H1 (cell line): Measurements from ENCODE around the gene CUEDC2.

Experiments
- CEBPB ChIP-seq: IDR thresholded peaks from 2 replicates; pipeline ENCODE4 v1.6.1; 2012; ENCODE audit warnings: low read depth, low read length
- GTF2F1 ChIP-seq: IDR thresholded peaks from 2 replicates; pipeline ENCODE4 v1.6.1; 2012; ENCODE audit warnings: low read depth, low read length, improper control_type of control experiment, borderline replicate concordance
- RNF2 ChIP-seq: fragments of 200-900, 300-1000 bp; sonication (generic); IDR thresholded peaks from 2 replicates; pipeline ENCODE4 v1.7.1; 2016; ENCODE audit warnings: borderline replicate concordance, low read depth, mild to moderate bottlenecking, antibody characterized with exemption, low read length; ENCODE audit not compliant: poor library complexity, severe bottlenecking; ENCODE audit errors: missing control alignments
- RXRA ChIP-seq: IDR thresholded peaks from 2 replicates; pipeline ENCODE4 v1.6.1; 2011; ENCODE audit warnings: low read depth, mild to moderate bottlenecking, low read length, moderate library complexity; ENCODE audit not compliant: insufficient read depth
- TF ChIP-seq, protein P1 (sequence below): IDR thresholded peaks from 2 replicates; pipeline ENCODE4 v1.6.1; 2012; ENCODE audit warnings: inconsistent platforms
- TF ChIP-seq, protein P2 (sequence below), 3 experiments: IDR thresholded peaks; 1 replicate in 2 of 3; 2 replicates in 1 of 3; pipeline versions ENCODE4 v1.5.1 to v1.6.1; 2011; ENCODE audit warnings: low read length in 3 of 3, mild to moderate bottlenecking in 3 of 3, inconsistent platforms in 2 of 3, low read depth in 1 of 3, moderate library complexity in 1 of 3; ENCODE audit not compliant: insufficient read depth in 1 of 3; ENCODE audit errors: control extremely low read depth in 1 of 3

DNA sequence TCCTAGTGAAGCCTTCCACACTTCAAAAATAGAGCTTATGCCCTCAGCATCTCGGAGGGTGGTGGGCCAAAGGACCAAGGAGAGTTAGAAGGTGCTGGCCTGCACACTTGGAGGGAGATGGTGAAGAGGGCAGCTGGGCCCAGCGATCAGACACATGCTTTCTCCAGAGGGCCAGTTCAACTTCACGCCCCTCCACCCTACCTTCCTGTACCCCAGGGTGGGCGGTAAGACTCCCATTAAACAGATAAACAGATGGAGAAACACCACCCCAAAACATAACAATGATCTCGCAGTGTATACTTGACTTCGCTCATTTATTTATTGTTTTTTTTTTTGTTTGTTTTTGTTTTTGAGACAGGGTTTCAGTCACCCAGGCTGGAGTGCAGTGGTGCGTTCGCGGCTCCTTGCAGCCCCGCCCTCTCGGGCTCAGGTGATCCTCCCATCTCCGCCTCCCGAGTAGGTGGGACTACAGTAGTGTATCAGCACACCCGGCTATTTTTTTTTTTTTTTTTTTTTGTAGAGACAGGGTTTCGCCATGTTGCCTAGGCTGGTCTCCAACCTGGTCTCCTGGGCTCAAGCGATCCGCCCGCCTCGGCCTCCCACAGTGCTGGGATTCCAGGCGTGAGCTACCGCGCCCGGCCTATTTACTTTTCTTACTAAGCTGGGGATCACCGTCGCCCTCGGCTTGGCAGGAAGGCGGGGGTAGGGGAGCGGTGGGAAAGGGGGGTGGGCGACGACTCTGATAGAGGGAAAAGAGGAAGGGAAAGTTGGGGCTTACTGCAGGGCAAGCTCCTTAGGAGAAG lies 17.1 kb upstream of the CUEDC2 start:
- TF ChIP-seq, protein P1, sequence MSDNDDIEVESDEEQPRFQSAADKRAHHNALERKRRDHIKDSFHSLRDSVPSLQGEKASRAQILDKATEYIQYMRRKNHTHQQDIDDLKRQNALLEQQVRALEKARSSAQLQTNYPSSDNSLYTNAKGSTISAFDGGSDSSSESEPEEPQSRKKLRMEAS = peak; percentile 55; the same call in 1 of the 2 replicates
- TF ChIP-seq, protein P2, sequence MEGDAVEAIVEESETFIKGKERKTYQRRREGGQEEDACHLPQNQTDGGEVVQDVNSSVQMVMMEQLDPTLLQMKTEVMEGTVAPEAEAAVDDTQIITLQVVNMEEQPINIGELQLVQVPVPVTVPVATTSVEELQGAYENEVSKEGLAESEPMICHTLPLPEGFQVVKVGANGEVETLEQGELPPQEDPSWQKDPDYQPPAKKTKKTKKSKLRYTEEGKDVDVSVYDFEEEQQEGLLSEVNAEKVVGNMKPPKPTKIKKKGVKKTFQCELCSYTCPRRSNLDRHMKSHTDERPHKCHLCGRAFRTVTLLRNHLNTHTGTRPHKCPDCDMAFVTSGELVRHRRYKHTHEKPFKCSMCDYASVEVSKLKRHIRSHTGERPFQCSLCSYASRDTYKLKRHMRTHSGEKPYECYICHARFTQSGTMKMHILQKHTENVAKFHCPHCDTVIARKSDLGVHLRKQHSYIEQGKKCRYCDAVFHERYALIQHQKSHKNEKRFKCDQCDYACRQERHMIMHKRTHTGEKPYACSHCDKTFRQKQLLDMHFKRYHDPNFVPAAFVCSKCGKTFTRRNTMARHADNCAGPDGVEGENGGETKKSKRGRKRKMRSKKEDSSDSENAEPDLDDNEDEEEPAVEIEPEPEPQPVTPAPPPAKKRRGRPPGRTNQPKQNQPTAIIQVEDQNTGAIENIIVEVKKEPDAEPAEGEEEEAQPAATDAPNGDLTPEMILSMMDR (IDR thresholded peaks at IDR 0.05; ENCODE audit: control extremely low read depth in 1 of 3, insufficient read depth in 1 of 3, low read depth in 1 of 3, low read length in 3 of 3) = no peak
- no peak for TF ChIP-seq RNF2
- no peak for TF ChIP-seq CEBPB
- no peak for TF ChIP-seq RXRA
- no peak for TF ChIP-seq GTF2F1
